LHCN-M2 (cell line): ENCODE results near the gene CSTF2. TPM values are rescaled to one million over a fixed set of nuclear protein-coding genes. Genes with fewer than 3 reads are reported as not detected.
"Not testable (repeated sequence)": the region's sequence is repeated elsewhere in the genome, so short reads cannot be mapped to it uniquely, and the experiment has no call there.

Experiments
- DNase-seq: peaks from one replicate; pipeline ENCODE4 v3.0.0-alpha.2; 2012; ENCODE audit warnings: low read depth
- polyA plus RNA-seq: library from polyadenylated mRNA; unstranded; fragments of >200 nt; gene quantifications from one replicate; pipeline ENCODE4 v1.2.1, GENCODE V29; 2012; ENCODE audit warnings: missing spikeins
- total RNA-seq: library from RNA; depleted of rRNA; stranded (reverse); fragments of >200 nt; gene quantifications from 2 replicates; pipeline ENCODE4 v1.2.3, GENCODE V29; 2014; rRNA removed

CSTF2 gene, protein sequence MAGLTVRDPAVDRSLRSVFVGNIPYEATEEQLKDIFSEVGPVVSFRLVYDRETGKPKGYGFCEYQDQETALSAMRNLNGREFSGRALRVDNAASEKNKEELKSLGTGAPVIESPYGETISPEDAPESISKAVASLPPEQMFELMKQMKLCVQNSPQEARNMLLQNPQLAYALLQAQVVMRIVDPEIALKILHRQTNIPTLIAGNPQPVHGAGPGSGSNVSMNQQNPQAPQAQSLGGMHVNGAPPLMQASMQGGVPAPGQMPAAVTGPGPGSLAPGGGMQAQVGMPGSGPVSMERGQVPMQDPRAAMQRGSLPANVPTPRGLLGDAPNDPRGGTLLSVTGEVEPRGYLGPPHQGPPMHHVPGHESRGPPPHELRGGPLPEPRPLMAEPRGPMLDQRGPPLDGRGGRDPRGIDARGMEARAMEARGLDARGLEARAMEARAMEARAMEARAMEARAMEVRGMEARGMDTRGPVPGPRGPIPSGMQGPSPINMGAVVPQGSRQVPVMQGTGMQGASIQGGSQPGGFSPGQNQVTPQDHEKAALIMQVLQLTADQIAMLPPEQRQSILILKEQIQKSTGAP
- 29.4 and 32.3 TPM in 2 replicates for total RNA-seq
- polyA plus RNA-seq = 15.4 TPM

DNA sequence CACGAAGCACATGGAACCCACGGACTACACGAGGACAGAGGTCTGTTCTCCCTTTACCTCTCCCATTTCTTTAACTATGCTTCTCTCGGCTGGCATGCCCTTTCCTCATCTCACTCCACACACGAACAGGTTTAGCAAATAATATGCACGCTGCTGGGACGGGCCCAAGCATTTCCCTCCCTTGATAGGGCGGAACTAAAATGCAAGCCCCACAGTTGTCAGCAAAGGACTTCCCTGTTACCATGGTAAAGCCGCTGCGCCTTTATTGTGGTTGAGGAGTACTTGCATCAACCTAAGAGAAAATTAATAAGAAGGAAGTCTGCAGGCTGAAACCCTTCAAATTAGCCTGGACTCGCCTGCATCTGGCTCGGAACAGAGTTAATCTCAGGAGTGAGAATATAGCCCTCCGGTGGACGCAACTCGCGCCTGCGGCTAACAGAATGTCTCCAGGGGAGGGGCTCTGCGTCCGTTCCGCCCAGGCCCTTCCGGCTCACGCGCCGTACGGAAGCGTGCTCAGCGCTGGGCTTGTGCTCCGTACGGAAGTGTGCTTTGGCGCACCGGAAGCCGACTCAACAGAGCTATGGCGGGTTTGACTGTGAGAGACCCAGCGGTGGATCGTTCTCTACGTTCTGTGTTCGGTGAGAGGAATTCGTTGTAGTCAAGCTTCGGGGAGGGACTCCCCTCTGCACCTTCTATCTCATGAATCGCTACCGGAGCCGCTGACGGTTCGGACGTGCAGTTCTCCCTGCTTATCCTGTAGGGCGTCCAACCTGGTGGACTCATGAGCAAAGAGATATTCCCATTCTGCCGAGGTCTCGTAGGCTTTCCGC is at the start of gene CSTF2:
TSS of gene CSTF2 (plus strand) at position 555 of the 830 bp plus-strand sequence. CDS start at position 581, 26 bp downstream.
- peak; percentile 77 for DNase-seq

DNA sequence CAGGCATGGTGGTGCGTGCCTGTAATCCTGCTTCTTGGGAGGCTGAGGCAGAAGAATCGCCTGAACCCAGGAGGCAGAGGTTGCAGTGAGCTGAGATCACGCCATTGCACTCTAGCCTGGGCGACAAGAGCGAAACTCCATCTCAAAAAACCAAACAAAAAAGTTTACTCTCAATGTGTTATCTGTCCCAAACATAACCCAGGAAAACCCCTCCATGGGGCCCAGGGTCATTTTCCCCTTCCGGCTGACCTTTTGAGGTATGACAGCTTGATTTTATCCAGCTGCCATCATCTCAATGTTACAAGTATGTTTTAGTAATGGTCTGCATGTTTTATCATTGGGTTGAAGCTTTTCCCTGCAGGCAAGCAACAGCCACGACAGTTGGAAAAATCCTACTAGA is 23.8 kb upstream of the CSTF2 start:
- not testable (repeated sequence) for DNase-seq

DNA sequence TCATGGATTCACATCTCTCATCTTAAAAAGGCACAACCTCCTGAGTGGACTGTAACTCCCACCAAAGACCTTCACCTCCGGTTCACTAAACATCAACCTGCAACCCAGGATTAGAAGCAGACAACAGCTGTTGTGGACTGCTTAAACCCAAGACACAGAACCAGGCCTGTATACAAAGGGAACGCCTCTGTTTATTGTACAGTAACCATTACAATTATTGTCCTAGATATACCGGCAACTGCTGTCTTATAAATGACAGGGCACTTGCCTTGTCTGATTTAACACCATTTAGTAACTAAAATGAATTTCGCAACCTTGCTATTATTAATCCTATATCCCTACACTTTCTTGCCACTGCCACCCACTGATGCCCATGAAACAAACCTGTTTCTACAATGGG is 22.8 kb upstream of the CSTF2 start:
- DNase-seq = no peak

DNA sequence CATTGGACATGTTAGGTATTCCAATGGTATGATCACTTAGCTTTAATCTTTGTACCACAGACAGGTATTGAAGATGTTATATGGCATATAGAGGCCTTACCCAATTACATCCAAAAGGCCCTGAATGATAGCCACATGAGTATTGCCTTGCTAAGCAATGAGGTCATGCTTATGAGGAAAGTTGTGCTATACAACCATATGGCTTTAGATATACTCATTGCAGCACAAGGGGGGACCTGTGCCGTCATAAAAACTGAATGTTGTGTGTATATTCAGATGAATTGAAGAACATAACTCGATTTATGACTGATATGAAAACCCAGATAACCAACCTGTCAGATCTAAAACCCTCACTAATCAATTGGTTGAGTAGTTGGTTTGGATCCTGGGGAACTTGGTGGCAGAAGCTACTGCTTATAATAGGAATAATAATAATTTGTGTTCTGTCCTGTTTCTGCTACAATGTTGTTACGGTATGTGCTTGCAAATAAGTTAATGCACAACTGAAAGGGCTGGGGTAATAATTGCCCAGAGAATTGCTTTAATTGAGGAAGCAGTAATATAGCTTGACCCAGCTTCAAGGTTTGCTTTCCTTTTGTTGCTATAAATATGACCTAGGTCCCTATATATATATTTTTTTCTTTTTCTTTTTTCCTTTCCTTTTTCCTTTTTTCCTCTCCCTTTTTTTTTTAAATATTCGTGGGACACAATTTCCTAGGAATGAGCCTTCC is 21.5 kb upstream of the CSTF2 start:
- DNase-seq = no peak

DNA sequence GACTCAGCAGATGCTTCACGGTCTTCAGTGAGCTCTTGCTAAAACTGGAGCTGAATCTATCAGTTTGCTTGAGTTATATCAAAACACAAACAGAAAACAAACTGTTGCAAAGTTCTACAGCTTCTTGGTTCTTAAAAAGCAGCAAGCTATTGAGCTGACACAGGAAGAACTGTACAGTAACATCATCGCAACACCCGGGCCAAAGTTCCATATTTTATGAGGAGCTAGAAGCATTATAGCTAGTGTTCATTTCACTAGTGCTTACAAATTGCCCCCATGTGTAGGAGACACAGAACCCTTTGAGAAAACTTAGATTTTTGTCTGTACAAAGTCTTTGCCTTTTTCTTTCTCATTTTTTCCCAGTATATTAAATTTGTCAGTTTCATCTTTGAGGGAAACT is 17.3 kb upstream of the CSTF2 start:
- no peak for DNase-seq

DNA sequence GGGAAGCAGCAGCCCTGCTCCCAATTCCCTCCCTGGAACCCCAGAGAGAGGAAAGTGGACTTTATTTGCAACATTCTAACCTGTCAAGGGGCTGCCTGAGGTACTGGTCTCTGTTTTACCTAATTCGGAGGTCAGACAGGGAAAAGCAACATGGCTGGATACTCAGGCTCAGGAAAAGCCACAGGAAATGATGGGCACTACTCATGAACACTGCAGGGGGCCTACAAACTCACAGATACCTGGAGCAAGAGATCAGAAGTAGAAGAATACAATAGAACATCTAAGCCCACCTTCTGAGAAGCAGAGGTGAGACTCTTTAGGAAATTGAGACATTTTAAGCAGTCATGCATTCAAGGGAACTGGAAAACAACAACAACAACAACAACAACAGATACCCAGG is 15.4 kb upstream of the CSTF2 start:
- no peak for DNase-seq

DNA sequence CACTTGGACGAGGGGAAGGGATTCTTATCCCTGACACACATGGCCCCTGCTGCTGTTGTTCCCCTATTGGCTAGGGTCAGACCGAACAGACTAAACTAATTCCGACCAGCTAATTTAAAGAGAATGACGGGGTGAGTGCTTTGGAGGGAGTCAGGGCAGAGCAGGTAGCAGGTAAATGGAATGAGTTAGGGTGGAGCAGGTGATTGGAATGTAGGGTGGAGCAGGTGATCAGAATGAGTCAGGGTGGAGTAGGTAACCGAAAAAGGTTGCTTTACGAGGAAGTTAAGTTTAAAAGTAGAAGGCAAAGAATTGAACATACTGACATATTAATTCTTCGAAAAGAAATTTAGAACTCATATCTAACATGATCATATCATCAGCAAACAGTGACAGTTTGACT is 11.9 kb upstream of the CSTF2 start:
- not testable (repeated sequence) for DNase-seq

DNA sequence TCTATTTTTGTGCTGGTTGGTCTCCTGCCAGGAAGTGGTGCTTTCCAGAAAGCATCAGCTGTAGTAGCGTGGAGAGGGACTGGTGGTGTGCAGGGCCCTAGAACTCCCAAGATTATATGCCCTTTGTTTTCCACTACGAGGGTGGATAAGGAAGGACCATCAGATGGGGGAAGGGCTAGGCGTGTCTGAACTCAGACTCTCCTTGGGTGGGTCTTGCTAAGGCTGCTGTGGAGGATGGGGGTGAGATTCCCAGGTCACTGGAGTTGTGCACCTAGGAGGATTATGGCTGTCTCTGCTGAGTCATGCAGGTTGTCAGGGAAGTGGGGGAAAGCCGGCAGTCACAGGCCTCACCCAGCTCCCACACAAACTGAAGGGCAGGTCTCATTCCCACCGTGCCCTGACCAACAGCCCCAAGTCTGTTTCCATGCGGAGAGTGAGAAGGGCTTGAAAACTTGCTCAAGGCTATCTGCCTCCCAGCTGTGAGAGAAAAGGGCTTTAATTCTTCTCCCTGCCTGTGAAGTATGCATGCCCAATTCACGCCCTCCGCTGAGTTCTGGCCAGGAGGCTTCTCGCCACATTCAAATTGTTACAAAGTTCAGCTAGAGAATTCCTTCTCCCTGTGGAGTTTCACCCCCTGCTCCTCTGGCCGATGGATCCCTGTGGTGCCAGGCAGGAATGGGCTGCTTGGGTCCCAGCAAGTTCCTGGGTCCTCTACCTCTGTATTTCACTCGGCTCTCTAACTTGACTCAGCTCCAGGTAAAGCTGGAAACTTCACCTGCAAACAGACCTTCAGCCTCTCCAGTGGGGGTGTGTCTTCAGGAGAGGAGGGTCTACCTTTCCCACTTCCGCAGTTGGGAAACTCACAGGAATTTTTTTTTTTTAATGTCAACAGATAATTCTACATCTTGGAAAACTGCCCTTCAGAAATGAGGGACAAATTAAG is 7.7 kb upstream of the CSTF2 start:
- DNase-seq = no peak

DNA sequence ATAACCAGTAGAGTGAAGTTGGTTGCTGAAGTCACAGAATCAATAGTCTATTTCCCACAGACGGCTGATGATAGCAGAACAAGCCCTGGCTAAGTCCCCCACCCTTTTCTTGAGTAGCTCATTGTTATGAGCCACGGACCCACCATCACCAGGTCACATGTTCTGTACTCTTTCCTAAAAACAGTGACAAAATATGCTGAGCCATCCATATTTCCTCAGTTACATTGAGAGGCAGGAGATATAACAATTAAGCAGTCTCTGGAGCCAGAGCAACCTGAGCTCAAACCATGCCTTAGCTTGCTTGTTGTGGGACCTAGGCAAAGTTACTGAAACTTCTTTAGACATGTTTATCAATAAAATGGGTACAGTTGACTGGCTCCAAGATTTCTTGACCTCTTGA is 2.9 kb upstream of the CSTF2 start:
- no peak for DNase-seq

DNA sequence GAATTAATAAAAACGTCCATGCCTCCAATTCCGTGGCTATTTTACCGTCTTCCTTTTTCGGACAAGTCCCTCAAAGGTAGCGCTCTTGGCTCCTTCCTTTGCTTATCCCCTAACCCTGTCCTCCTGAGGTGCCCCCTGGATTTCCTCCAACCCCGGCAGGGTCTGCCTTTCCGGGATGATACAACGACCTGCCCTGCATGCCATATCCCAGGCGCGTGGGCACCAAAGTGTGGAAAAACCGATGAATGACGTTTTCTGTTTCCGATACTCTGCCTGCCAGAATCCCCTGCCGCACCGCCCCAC is 706 bp upstream of the CSTF2 start:
- no peak for DNase-seq

DNA sequence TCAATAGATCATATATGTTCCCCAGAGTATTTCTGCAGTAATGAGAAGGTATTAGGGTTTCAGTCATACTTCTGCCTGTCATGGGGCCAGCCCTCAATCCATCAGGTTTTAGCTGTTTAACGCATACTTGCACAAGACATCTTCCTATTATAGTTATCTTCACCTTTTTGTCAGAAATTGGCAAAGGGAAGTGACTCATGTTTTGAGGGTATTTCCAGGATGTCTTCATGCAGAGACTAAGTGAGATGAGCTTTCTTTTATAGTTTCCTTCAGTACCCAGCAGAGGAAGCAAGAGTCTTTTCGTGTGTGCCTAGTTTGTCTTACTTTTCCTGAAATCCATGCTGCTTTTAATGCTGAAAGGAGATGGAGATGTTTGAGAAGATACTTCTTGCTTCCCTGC is 9.5 kb downstream of the CSTF2 start:
- no peak for DNase-seq

DNA sequence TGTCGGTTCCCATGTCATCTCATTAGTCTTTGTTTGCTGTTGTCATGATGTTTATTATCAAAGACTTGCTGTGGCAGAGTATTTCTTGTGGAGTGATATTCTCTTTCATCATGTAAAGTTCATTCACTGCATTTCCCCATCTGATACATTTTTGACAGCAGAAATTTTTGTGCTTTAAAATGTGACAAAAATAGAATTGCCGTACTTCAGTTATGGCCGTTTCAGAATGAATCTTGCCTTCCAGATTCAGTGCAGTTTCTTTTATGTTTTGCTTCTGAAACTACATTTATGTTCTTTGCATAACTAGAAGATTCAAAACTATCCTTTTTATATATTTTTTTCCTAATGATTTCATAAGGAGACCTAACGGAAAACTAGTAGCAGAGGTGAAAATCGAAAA is 10.0 kb downstream of the CSTF2 start:
- no peak for DNase-seq

DNA sequence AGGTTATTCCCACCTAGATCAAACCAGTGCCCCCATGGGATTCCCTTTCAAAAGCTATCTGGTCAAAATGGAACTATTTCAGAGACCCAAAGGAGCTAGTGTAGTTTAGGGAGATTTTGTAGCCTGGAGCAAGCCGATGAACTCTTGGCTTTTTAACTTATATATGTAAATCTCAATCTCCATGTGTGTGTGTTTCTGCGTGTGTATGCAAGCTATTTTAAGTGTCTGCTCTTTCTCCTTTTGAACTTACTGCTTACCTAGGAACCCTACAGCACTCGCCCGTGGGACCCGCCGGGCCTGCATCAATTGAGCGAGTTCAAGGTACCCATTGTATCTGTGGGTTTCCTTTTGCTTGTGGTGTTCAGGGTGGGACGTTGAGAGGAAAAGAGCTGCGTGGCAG is 10.4 kb downstream of the CSTF2 start:
- DNase-seq = no peak

DNA sequence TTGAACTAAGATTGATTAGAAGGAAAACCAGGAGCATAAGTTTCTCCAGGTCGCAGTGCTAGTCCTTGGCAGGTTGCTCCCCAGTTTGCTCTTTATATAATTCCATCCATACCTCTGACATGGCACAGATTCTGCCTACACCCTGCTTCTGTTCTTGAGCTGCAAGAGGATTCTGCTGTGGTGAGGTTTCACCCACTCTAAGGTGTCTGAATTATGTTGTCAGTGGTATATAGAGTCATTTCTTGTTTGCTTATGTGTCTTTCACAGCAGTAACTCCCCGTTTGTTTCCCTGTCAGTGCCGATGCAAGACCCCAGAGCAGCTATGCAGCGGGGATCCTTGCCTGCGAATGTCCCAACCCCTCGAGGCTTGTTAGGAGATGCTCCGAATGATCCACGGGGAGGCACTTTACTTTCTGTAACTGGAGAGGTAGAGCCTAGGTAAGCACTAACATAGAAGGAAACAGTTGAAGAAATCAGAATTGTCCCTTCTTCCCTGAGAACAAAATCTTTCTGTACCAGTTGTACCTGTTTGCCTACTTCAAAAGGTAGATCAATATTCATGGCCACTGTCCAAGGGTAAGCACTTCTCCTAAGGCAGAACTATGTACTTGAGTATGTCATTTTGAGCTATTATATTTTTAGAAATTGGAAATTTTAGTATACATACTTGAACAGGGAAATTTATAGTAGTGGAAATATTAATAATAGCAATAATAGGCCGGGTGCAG is 11.2 kb downstream of the CSTF2 start:
- no peak for DNase-seq

DNA sequence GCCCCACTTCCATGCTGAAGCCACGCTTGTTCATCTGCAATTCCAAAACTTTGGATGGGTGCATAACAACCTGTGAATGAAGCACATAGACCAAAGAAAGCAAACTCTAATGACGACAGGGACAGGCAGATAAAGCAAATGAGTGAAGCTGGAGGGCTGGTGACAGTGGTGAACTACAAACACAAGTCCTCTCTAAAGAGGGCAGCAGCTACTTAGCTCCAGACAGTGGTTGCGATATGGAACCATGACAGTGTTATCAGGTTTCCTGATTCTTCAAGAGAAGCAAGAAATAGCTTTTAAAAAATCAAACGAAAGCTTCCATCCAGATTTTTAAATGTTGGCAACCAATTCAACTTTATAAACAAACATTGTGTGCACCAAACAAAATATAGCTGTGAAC is 30.1 kb downstream of the CSTF2 start:
- DNase-seq = no peak

DNA sequence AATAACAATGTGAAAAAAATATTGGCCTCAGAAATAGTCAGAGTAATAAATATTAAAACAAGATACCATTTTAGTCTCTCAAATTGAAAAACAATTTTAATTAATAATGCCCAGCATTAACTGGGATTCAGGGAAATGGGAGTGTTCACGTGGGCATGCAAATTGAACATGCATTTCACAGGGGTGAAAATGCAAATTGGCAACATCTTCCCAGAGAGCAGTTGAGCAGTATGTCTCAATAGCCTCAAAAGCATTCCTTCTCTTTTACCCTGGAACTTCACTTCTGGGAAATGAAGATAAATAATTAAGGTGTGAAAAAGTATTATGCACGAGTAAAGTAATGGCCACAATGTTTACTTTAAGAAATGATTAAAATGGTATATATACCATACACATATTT is 32.6 kb downstream of the CSTF2 start:
- DNase-seq = no peak

DNA sequence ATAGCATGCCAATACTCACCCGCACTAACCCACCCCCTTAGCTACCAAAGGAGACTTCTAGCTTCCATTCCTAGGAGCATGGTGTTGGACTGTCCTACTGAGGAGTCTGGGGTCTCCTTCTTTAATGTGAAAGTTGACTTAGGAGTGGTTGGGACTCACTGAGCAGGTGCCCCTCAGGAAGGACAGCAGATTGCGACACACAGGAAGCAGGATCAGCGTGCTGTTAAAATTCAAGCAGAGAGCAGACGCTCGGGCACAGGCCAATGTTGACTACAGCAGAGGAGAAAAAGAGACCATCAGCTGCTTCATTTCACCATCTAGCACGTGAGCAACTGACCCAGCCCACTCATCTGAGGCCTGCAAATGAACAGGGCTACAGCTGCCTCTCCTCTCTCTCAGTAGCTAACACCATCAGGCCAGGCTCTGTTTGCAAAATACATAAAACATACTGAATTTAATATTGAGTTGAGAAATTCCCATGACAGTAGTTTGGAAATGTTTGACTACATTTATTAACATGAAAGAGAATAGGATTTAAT is 43.2 kb downstream of the CSTF2 start:
- DNase-seq = no peak

DNA sequence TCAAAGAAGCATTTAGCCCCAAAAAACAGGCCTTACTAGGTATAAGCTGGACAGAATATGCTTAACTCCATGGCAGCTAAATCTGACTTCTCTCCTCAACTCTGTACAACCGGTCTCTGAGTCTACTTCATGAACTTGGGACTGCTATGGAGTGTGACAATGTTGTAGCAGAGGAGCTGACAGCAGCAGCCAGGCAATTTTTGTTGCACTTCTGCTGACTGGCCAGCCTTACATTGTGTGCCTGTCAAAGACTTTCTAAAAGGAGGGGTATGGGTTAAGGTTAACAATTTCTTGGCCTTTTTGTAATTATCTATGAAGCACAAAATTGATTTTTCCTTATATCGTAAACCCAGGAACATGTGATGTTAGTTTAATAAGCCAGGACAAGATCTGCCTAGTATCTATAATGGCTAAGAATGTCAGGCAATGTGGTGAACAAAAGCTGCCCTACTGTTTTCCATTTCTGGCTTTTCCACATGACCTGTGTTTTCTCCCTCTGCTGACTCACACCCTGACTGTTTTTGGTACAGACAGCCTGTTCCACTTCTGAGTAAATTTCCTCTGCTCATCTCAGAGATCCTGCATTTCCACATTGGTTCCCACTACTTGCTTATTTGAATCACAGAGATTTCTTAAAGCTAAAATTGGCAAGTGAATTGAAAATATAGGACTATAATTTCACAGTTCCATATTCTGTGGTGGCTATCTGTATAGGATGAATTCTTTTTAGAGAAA is 44.6 kb downstream of the CSTF2 start:
- peak; percentile 60 for DNase-seq

DNA sequence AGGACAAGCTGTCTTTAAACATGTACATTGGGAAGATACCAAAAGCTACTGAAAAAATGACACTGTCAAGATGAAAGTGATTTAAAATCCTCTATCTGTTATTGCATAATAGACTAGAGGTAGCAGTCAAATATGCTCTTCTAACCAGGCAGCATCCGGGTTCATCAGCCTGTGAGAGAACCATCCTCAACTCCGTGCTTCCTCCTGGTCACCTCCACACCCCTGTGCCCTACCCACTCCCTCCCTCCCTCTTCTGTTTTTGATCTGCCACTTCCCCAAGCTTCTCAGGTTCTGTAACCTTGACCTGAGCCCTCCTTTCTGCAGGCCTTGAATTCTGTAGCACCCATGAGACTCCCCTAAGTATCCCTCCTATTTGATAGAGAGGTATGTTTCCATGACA is 48.1 kb downstream of the CSTF2 start:
- DNase-seq = no peak
